SKM-1 treated with dmso at 0.1 percent for 144 hours (cell line): ENCODE data around the gene COL27A1.
"Not testable (repeated sequence)": the region's sequence is repeated elsewhere in the genome, so short reads cannot be mapped to it uniquely, and the experiment has no call there.

Experiments used
- DNase-seq: peaks from one replicate; lab custom pipeline; 2025; ENCODE audit not compliant: unreplicated experiment; lab: John Stamatoyannopoulos, UW

Gene COL27A1

DNA sequence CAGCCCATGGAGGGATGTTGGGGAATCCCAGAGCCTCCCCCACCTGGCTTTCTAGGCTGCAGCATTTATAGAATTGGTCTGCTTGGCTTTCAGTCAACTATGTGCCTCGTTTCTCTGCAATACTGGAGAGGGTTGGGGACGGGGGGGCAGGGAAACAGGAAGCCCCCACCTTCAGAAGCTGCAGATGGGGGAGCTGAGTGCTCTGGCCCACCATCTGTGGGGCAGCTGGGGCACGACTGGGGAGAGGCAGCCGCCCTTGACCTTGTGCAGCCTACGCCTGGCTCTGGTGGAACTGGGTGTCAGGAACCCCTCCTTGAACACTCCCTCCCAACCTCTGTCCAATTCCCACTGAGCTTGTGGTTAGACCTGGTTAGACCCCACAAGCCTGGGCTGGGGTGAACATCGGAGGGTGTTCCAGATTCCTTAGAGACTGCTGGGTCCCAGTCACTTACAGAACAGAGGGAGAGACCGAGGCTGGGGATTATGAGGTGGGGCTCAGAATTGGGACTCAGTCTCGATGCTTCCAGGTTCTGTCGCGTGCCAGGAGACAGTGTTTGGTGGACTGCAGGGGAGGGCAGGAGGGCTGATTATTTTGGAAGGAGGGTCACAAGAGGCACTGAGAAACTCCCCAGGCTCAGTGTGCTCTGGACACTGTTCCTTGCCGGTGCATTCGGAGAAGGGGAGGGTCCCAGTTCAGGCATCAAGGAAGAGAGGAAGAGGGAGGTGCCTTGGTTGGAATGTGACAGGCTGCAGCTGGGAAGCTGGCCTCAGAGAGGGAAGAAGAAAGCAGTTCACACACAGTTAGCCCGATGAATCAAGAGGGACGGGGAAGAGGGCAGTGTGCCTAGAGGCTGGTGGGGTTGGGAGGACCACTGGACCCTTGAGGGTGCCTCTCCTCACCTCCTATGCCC lies 25.6 kb downstream of the COL27A1 start:
- no peak for DNase-seq

DNA sequence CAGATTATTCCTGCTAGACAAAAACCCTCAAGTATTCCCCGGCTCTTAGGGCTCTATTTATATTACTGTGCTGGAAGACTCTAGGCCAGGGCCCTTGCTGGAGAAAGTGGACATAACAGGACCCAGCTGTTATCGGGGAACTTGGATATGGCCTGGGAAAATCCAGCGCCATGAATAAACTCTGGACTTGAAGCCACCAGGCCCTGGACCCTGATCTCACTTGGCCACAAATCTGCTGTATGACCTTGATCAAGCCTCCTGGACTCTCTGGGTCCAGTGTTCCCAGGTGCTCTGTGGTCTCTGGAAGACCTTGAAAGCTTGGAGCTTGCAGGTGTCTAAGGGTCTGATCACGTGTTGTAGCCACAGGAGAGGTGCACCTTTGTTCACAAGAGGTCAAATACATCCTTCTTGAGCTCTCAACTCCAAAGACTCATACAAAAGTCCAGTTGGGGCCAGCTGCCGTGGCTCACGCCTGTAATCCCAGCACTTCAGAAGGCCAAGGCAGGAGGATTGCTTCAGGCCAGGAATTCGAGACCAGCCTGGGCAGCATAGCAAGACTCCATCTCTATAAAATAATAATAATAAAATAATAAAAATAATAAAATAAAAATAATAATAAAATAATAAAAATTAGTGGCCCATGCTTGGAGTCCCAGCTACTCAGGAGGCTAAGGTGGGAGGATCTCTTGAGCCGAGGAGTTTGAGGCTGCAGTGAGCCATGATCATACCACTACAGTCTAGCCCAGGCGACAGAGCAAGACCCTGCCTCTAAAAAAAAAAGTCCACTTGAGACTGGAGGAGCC lies 26.5 kb downstream of the COL27A1 start:
- no peak for DNase-seq

DNA sequence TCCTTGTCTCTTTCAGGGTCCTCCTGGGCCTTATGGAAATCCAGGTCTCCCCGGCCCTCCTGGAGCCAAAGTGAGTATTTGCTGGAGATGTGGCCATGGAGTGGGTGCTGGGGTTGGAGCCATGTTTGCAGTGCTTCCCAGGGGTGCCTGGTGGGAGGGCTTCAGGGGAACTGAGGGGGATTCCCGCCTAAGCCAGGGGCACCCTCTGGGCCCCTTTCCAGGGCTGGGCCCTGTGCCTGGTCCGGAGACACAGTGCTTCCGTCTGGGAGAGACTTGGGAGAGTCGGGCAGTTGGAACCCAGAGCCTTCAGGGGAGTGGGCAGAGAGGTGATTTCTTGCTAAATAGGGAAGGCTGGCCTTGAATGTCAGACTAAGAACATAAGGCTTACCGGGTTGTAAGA lies 27.7 kb downstream of the COL27A1 start:
- DNase-seq = no peak

DNA sequence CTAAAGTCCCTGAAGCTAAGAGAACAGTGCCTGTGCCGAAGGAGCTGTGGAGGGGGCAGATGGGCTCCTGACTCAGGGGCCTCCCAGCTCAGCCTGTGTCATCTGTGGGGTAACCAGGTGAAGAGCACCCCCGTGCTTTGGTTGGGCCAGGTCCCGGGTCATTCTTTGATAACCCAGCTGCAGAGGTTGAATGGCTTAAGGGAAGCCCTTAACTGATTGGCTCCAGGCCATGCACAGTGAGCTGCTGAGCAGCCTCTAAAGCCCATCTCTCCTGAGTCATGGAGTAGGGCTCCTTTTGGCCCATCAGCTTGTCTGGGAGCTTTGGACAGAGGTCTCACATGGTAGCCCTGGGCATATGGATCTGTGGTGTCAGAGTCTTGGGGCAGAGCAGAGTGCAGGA lies 28.7 kb downstream of the COL27A1 start:
- no peak for DNase-seq

DNA sequence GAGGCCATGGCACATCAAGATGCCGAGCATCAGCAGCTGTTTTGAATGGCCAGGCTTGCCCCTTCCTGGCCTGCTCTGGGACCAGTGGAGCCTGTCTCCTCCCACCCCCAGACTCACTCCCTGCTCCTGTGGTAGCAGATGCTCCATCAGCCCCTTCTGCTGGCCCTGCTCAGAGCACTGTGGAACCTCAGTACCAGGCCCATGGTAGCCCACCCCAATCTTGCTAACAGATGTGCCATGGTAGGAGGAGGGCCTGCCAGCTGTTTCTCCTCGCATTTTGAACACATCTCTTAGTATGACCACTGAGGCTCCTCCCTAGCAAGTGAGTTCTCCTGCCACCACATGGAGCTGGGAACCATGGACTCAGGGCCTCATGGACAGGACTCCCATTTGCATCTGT lies 29.5 kb downstream of the COL27A1 start:
- DNase-seq = no peak

DNA sequence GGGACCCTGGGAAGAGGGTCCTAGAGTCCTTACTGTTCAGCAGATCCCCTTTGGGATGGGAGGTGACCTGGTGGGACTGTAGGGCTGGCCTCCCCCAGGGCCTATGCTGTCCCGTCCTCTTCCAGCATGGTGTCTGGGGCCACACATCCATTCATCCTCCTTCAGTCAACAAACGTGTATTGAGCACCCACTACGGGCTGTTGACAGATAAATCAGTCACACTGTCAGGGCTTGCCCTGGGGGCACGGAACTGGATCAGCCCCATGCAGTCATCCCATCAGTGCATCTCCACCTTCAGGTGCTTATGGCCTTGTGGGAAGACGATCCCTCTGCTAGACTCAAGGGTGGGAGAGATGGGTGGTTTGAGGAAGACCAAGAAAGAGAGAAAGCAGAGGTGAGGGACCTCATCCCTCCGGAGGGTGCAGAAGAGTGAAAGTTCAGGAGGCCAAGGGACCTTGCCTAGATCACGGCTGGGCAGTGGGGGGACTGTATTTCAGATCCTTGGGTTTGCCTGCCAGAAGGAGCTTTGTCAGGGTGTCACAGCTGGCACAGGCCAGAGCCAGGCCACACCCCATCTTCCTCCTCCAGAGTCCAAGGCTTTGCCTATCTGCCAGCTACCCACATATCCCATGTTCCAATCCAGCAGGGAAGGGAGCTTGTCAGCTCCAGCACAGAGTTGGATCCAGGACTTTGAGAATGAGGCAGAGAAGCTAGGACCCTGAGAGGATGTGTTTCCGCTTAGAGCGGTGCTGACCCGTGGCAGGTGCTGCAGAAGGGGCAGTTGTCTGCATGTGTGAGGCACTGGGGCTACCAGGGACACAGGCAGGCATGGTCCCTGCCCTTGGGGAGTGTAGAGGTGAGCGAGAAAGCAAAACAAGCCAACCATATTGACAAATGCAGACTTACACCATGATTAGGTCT lies 30.5 kb downstream of the COL27A1 start:
- no peak for DNase-seq

DNA sequence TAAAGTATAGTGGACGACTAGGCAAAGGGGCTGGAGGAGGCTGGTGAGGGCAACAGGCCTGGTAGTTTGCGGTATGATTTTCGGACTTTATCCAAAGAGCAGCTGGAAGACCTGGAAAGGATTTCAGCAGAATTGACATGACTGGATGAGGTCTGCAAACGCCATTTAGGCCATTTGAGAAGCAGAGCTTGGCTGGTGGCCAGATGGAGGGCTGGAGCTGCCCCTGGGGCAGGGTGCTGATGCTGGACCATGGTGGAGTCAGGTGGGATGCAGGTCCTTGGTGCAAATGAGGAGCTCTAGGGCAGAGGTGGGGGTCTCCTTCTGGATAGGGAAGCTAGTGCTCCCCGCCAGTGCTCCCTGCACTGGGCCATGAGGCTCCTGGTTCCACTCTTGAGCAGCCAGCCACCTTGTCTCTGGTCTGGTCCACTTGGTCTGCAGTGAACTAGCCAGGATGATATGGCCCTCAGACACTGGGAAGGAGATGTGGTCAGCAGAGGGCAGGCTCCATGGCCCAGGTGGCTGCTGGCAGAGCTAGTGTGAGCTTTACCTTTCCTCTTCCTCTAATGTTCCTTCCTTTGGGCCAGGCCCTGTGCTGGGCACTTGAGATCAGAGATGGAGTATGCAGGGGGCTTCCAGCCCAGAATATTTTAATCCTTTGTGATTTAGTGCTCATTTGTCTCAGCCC lies 31.4 kb downstream of the COL27A1 start:
- no peak for DNase-seq

DNA sequence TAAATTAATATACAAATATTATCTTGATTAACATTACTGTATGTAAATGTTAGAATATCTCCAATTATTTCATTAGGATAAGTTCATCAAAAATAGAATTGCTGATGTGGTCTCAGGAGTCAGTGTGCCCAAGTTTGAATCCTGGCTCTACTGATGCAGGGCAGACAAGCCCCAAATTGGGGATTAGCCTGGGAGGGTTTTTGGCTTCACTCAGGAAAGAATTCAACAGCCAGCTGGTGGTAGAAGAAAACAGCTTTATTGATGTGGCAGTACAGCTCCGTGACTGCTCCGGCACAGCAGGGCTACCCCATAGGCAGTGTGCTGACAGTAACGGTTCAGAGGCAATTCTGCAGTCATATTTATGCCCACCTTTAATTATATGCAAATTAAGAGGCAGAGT lies 32.5 kb downstream of the COL27A1 start:
- no peak for DNase-seq

DNA sequence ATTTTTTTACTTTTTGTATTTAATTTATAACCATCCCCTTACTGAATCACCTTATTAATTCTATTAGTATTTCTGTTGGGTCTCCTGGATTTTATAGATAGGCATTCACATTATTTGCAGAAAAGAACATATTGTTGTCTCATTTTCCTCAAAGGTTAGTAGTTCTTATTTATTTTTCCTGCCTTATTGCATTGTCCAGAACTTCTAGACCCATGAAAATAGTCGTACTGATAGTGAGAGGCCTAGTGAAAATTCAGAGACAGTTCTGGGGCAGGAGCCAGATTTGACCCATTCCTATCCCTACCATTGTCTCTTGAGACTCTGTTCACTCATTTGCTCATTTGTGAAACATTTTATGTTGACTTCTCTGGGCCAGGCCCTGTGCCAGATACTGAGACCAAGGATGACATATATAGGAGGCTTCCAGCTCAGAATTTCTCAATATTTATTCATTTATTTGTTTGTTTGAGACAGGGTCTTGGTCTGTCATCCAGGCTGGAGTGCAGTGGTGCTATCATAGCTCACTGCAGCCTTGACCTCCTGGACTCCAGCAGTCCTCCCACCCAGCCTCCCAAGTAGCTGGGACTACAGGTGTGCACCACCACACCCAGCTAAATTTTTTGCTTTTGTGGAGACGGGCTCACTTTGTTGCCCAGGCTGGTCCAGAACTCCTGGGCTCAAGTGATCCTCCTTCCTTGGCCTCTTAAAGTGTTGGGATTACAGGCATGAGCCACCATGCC lies 34.7 kb downstream of the COL27A1 start:
- DNase-seq = no peak

DNA sequence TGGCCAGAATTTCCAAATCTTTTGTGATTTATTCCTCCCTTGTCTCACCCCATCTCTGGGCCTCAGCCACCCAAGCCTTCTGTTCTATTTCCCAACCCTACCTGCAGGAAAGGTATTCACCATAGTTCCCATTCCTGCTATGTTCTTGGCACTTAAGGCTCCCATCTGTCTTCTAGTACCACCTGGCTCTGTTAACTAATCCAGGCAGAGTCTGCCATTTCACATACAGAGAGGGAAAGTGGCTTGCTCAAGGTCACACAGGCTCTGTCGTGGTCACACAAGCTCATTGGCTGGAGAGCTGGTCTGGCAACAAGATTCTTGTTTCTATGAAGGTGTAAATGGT lies 35.2 kb downstream of the COL27A1 start:
- DNase-seq = no peak

DNA sequence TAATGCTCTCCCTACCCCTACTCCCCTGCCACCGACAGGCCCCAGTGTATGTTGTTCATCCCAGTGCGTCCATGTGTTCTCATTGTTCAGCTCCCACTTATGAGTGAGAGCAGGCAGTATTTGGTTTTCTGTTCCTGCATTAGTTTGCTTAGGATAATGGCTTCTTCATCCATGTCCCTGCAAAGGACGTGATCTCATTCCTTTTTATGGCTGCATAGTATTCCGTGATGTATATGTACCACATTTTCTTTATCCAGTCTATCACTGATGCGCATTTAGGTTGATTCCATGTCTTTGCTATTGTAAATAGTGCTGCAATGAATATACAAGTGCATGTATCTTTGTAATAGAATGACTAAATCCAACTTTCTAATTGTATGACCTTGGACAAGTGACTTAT lies 36.1 kb downstream of the COL27A1 start:
- DNase-seq = not testable (repeated sequence)

DNA sequence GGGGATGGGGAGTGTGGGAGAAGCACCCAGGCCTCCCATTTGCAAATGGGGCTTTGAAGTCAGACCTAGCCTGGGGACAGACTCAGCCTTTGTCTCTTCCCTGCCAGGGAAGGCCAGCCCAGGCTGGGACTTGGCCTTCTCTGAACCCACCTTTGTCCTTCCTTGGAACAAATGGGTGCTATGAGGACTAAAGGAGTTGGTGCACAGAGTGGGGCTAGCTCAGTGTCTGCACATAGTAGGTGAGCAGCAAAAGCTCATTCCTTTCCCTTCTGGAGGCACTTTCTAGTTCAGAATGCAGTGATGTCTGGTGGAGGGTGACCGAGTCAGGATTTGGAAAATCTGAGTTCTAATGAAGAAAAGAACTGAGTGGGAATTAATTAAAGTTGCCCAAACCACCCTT lies 37.2 kb downstream of the COL27A1 start:
- no peak for DNase-seq

DNA sequence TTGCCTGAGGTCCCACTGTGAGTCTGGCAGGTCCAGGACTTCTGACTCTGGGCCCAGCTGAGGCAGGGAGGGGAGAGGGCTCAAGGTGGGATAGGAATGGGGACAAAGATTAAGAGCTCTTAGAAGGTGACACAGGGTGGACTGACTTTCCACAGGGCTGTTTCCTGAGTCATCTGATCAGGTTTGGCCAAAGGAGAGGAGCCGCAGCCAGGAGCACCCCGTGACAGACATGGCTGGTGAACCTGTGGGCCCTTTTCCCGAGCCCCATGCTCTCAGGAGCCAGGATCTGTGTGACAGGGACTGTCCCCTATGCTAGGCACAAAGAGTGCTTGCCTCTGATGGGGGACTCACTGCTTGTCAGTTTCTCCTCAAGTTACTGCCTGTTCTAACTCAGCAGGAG lies 37.8 kb downstream of the COL27A1 start:
- DNase-seq = no peak

DNA sequence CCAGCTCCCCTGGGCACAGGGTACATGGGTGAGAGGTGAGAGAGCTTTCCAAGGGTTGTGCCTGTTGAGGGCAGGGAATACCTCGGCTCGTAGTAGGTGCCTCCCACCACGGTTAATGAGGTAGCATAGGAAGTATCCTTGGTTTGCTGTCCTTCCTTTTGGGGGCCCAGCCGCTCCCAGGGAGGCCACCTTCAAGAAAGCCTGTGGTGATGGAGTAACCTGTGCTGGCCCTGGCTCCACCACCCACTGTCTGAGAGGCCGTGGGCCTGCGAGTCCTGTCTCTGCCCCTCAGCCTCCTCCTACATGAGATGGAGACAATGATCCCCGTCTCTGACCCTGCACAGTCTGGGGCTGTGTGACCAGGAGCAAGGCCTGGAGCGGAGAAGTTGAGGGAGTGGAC lies 40.8 kb downstream of the COL27A1 start:
- DNase-seq = no peak

DNA sequence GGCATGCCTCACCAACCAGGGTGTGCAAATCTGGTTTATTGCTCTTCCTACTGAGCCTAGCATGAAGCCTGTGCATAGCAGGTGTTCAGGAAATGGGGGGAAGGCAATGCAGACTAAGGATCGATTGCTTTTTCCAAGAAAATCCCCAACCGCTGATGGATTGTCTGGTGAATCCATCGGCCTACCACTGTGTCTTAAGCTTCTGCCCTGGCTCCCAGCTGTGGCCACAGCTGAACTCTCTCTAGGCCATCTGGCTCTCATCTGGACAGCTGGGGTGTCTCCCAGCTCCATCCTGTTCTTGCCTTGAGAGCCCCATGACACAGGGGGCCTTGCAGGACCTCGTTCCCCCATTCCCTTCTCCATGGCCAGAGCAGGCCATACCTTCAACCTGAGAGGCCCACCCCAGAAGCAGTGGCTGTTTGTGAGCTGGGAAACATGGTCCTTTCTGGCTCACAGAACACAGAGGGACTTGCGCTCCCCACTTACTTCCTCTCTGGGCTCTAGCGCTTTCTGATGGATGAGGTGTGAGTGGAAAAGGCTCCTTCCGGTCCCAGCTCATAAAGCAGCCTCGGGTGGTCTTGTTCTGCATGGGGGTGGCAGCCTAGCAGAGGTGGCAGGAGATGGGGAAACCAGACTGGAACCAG lies 41.8 kb downstream of the COL27A1 start:
- no peak for DNase-seq

DNA sequence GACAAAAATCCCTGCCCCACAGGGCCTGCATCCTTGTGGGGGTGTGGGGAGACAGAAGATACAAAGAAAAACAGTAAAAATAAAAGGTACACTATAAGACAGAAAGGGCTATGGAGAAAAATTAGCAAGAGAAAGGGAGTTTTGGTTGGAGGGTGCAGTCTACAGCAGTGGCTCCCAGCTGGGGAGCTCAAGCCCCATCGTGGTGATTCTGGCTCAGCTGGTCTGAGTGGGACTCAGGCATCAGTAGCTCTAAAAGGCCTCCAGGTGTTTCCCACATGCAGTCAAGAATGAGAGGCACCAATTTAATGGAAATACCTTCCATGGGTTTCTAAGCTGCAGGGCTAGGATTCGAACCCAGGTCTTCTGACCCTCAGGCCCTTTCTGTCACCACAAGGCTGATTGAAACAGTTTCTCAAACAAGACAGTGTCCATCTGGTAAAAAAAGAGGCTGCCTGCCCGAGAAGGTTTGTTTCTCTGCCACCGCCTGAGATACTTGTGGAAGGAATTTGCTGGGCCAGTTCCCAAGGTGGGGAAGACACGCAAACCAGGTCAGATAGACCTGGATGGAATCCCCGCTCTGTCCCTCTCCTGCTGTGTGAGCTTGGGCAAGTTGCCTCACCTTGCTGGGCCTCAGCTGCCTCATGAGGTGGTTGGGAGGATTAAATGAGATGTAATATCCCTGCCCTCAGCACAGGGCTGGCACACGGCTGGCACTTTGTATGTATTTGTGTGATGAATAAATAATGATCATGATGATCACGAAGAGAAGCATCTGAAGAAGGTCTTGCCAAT lies 43.1 kb downstream of the COL27A1 start:
- no peak for DNase-seq

DNA sequence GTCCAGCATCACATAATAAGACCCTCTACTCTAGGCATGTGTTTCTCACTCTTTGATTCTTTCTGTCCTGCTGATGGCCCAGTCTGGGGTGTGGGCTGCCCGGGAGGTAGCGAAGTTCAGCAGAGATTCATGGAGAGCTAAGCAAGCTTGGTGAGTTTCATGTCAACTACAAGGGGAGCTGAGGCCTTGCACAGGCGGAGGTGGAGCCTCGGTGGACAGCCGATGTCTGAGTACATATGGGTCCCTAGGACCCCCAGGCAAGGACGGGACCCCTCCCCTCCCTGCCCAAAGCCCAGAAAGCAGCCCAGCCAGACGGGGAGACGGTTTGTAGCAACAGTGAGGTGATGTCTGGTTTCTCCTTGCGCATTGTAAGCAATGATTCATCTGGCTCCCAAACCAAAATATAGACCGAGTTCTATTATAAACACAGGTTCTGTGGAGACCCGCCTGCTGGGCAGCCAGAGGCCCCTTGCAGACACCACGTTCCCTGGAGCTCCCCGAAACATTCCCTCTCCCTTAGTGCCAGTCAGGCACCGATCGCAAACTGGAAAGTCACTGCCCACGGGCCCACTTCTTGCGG lies 45.5 kb downstream of the COL27A1 start:
- DNase-seq = no peak

DNA sequence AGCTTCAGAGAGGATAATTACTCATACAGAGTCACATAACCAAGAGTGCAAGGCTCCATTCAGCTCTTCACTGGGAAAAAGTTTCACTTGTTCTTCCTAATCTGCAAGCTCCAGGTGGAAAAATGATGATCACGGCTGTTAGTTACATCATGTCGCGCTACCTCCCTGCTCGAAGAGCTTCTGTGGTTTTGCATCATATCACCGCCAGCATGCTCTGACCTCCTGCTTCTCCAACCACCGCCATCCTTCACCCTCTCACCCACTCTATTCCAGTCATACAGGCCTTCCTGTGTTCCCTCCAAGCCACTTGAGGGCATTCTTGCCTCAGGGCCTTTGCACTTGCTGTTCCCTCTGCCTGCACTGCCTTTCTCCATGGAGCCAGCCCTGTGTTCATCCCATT lies 47.1 kb downstream of the COL27A1 start:
- DNase-seq = no peak
